NCI-H82 (cell line): Measurements from ENCODE around the gene ATP9B.

ENCODE experiments used
- DNase-seq: peaks from one replicate; lab custom pipeline; 2025; lab: John Stamatoyannopoulos, UW

The ATP9B gene

DNA sequence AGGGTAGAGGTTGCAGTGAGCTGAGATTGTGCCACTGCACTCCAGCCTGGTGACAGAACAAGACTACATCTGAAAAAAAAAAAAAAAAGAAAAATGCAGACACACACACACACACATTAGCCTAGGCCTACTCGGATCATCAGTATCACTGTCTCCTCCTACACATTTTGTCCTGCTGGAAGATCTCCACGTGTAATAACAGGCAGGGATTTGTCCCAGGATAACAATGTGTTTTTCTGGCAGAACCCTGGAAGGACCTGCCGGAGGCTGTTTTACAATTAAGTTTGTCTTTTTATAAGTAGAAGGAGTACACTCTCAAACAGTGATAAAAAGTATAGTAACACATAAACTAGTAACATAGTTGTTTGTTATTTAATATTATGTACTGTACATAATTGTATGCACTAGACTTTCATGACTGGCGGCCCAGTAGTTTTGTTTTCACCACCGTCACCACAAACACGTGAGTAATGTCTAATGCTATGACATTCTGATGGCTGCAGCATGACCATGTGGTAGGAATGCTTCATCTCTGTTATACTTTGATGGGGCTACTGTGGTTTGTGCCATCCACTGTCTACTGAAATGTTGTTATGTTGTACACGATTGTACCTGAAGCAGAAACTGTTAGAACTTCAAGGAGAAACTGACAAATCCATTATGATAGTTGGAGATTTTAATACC, 130.6 kb downstream of the ATP9B start:
- DNase-seq = no peak

DNA sequence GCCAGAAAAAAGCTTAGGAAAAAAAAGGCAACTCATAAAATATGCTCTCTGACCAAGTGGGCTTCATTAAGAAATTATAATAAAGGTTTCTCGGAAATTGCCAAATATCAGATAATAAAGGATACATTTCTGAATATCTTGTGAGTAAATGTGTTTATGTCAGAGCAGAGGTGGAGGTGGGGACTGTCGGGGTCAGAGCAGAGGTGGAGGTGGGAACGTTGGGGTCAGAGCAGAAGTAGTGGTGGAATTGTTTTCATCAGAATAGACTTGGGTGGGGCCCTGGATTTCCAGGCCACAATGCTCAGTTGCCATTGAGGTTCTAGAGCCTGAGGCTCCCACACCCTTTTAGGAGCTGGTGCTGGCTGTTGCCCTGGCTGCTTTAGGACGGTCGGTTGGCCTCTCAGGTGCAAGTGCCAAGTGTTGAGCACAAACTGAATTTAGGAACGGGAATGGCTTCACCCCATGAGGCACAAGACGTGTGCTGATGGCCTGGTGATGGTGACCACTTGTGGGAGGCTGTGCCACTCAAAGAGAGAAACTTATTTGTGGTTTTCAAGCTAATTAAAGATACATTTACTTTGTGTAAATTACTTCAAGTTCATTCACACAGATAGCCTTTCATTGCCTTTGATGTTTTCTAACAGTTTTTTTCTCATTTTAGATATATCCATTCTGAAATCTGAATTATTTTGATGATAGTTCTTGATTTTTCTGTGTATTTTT, 131.5 kb downstream of the ATP9B start:
- peak; percentile 46 for DNase-seq

DNA sequence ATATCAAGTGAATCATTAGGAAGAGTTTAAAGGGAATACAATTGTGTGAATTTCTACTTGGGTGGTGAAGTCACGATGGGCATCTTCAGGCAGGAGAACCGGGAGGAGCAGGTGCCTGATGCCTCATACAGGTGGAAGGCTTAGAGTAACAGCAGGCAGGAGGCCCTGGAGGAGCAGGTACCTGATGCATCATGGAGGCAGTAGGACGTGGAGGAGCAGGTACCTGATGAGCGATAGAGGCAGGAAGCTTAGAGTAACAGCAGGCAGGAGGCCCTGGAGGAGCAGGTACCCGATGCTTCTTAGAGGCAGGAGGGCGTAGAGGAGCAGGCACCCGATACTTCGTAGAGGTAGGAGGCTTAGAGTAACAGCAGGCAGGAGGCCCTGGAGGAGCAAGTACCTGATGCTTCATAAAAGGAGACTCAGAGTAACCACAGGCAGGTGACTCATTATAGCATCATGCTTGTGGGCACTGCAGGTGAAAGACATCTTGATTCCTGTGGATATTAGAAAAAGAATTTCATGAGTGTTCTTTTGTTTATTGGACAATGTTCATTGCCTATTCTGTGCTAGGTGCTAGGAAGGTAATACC, 133.9 kb downstream of the ATP9B start:
- no peak for DNase-seq

DNA sequence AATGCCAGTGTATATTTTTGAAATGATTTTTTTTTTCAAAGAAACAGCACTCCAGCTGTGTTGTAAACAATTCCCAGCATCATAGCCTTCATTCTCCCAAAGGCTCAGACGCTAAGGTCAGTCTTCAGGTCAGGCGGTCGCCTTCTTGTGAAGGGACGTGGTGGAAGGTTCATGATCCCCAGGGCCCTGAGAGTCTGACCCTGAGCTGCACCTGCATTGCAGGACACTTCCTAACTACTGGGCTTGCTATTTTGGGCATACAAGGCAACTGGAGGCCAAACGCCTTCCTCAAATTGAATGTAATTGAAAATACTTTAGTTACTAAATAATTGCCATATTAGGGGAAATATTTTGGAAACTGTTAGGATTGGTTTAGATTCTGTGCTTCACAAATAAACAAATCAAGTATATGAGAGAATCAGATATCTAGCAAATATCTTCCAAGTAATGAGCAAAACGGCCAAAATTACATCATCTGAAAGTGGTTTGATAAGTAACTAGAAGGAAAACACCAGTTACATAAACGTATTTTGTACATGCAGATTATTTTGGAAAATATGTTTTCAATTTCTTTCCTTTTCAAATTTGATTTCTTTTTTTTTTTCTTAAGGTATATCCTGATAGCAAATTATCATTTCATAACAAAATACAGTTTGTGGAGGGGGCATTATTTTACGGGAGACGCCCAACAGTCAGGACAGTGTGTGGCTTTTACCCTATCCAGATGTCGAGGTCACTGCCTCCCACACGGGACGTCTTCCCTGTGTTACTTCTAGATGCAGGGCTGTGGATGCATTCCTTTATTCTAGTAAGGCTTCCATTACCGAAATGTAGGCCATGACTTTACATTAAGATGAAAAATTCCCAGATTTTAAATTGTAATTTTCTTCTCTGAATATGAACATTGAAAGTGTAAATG, 136.0 kb downstream of the ATP9B start:
- no peak for DNase-seq

DNA sequence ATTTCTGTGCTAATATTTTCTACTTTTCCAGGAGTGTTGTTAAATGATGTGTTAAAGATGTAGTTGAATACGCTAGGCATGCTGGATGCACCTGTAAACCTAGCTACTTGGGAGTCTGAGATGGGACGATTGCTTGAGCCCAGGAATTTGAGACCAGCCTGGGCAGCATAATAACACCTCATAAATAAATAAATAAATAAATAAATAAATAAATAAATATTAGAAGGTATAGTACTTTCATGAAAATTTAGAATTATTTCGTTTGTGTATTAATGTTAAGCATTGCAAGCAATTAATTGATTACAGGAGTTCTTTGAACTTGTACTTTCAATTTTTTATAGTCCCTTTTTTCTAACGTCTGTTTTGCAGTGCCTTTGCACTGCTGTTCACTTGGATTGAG, 137.2 kb downstream of the ATP9B start:
- DNase-seq = no peak

DNA sequence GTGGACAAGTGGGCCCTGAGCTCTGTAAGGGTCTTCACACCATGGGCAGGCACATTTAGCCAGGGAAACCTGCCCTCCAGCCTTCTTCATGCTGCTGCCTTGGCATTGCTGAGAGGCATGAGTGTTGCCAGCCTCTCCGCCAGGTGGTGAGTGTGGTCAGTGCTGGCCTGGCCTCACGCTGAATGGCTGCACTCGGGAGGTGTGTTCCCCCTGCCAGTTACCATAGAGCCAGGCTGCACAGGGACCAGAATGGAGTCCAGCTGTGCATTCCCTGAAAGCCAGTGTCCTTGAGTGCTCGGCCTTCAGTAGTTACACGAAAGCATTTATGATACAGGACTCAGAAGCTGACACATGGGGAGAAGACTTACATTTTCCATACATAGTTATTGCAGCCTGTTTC, 139.7 kb downstream of the ATP9B start:
- no peak for DNase-seq

DNA sequence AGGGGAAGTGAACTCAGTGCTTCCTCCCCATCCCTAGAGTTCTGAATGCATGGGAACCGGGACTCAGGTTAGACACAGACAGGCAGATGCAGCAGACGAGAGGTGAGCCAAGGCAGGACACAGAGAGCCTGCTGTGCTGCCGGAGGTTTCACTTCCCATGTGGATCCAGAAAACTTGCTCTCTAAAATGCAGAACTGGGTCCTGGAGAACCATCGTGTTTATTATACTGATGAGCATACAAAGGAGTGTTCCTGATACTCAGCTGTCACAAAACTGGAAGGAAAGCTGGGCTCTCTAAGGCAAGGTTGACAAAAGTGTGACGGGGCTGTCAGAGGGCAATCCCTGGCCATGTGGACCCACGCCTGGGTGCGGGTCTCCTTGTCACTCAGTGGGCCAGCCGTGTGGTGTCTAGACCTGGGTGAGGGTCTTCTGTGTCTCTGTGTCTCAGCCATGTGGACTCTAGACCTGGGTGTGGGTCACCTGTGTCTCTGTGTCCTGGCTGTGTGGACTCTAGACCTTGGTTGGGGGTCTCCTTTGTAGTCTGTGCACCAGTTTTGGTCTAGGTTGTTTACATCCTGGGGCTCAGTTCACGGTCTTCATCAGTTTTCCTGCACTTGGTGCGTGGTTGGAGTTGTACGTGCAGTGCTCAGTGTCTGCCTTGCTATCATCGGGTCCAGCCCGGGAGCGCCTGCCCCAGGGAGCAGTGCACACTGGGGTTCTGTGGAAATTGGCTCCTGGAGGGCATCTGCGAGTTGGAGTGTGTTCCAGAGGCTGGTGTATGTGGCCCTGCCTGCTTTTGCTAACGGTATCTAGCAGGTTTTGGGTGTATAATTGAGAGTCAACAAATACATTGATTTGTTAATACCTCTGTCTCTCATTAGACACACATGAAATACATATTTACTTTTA, 141.1 kb downstream of the ATP9B start:
- no peak for DNase-seq

DNA sequence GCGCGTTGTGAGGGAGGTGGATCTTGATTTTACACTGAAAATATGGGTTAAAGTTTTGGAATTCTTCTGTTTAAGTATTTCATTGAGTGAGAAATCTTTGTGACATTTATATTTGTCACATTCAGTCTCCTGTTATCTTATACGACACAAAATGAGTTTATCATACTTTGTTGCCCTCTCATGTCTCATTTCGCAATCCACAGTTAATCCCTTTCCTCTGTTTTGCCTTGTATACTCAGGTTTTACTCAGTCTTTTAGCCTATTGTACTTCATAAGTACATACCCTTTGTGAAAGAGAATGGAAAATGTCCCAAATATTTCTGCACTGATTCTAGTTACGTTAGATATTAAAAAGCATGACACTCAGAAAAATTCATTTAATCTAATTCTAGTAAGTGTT, 142.7 kb downstream of the ATP9B start:
- no peak for DNase-seq

DNA sequence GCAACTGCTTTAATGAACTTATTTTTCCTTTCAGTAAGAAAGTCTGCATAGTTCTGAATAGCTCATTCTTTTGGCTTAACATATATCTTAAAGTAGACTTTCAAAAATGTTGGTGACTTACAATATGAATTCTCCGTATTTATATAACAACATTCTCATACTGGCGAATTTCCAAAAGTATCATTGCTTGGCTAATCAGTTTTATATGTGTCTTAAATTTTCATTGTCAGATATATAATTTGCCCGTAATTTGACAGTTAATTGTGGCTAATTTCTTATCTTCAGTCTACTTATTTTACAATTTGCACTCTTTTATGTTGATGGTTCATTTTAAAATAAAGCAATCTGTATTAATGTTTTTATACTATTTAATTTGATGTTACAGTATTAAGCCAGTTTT, 144.9 kb downstream of the ATP9B start:
- no peak for DNase-seq

DNA sequence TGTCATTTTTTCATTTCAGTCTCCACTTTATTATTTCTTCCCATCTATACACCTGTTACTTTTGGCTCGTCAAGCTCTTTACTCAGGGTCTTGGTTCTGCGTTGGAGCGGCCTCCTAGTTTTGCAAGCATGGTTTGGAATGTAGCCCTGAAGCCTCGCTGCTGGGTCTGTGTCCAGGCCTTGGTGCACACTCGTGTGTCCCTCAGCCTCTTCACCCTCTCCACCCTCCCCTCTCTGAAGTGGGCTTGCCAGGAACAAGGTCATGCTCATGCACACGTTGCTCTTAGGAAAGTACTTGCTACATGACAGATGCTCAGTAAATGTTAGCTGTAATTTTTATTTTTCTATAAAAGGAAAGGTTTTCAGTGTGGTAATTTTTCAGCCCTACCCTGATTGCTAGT, 147.0 kb downstream of the ATP9B start:
- no peak for DNase-seq

DNA sequence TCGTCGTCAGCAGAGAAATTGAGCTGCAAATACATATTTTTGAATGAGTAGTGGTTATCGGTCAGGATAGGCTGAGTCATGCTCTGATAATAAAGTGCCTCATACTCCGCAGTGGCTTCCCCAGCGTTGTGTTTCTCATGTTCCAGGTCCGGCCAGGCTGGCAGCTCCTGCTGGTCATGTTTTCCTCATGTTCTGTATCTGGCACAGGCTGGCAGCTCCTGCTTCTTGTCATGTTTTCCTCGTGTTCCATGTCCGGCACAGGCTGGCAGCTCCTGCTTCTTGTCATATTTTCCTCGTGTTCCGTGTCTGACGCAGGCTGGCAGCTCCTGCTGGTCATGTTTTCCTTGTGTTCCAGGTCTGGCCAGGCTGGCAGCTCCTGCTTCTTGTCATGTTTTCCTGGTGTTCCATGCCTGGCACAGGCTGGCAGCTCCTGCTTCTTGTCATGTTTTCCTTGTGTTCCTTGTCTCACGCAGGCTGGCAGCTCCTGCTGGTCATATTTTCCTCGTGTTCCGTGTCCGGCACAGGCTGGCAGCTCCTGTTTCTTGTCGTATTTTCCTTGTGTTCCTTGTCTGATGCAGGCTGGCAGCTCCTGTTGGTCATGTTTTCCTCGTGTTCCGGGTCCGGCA, 148.9 kb downstream of the ATP9B start:
- DNase-seq = no peak

DNA sequence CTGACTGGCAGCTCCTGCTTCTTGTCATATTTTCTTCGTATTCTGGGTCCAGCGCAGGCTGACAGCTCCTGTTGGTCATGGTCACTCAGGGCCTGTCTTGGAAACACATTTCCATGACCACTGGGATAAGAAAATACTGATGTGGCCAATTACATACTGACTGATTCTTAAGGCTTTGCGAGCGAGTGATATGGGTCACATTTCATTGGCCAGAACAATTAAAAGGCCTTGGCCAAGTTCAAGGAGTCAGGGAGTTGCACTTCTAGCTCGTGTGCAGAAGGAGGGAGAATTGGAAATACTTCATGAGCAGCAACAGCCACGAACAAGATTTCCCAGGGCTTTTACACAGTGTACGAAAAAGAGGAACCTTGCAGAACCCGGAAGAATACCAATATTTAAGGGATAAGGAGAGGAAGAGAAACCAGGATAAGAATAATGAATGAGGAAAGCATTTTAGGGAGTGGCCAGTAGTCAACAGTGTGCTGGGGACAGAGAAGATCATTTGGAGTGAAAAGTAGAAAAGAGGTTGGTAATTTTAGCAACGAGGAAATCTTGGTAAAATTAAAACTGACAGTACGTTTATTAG, 149.5 kb downstream of the ATP9B start:
- DNase-seq = no peak

DNA sequence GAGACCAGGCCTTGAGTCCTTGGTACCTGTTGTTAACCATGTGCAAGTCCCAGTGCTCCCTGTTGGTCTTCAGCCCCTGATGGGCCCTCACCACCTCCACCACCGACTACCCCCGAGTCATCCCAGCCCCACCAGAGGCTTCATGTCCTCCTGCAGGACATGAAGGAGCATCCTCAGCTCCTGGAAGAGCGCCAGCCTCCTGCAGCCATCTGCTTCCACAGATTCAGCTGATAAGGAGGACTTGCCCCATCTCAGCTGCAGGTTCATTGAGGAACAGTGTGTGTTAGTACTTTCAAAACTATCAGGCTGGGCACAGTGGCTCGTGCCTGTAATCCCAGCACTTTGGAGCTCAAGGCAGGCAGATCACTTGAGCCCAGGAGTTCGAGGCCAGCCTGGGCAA, 151.9 kb downstream of the ATP9B start:
- DNase-seq = peak; percentile 18

DNA sequence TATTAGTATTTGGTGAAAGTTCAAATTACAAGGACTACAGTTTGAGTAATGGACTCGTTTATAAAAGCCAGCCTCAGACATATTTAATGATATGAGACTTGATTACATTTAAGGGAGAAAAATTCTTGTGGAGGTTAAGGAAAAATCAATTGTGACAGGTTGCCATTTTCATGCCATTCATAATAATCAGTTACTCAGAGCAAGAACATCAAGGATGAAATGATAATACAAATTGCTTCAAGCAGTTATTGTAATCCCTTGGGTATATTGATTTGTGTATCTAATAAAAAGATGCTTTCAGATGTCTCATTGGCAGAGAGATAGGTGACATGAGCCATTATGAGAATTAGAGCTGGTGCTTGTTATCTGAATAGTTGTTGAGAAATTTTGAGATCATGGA, 153.6 kb downstream of the ATP9B start:
- DNase-seq = no peak

DNA sequence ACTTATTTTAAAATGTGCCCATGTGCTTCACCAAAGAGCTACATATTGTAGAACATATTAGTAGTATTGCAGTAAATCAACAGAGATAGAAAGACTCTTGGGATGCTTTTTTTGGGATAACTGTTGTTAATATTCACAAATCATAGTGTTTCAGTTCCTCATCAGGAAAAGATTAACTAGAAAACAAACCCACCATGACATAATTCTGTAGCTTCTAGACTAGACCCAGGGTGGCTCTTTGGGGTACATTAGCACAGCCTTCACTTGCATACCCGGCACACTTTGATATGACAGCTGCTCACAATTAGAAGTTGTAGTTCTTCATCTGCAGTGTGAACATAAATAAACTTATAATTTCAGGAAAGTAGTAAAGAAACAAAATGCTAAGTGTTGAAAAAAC, 154.2 kb downstream of the ATP9B start:
- DNase-seq = no peak

DNA sequence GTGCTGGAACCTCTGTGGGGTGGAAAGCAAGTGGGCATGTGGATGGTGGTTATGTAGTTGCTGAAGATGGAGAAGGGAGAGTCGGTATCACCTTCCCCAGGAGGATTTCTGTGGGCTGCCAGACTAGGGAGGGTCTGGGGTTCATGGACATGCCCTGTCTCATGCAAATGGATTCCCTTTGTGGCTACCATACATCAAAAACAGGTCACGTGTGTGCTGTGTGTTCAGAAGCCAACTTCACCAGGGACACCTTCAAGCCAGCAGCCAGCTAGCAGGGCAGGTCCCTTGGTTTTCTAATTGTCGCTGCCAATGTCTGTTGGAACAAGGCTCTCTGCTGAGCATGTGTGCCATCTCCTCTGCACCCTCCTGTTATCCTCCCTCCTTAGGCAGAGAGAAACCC, 155.2 kb downstream of the ATP9B start:
- no peak for DNase-seq

DNA sequence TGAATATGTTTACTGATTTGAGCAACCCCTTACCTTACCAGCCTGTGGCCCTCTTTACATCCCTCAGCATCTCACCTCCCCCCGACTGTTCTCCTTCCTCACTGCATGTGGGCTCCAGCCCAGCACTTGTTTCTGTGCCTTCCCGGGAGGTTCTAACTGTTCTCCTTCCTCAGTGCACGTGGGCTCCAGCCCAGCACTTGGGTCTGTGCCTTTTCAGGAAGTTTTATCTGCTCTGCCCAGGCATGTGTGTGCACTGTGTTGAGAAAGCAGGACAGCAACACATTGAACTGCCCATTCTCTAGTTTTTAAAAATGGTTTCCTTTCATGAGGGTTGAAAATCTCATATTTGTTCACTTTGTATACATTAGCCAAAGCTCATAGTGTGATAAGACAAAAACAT, 158.4 kb downstream of the ATP9B start:
- no peak for DNase-seq

DNA sequence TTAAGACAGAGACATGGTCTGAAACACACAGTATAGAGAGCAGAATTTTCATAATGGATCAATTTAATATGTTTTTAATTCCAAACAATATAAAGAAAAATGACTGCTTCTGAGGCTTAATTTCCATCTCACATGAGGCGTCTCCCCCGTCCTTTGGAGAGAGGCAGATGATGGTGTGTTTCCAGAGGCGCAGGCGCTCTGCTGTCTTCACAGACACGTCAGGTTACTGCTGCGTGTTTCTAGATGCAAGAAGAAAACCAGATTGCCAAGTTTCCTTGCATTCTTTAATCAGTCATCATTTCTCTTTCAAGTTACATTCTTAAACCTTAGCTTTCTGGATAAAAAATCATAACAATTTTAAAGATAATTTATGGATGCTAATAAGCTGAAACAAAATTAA, 160.2 kb downstream of the ATP9B start:
- no peak for DNase-seq

DNA sequence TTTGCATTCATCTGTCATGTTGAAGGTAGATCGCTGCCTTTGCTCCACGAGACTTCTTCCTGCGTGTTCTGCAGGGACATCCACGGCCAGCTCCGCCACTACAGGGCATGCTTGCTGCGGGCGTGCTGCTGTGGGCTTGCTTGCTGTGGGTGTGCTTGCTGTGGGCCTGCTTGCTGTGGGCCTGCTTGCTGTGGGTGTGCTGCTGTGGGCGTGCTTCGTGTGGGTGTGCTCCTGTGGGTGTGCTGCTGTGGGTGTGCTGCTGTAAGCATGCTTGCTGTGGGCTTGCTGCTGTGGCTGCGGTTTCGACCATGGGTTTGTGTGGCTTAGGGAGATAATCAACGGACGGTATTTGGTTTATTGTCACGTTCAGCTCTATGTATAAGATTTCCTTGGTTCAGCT, 165.2 kb downstream of the ATP9B start:
- no peak for DNase-seq

DNA sequence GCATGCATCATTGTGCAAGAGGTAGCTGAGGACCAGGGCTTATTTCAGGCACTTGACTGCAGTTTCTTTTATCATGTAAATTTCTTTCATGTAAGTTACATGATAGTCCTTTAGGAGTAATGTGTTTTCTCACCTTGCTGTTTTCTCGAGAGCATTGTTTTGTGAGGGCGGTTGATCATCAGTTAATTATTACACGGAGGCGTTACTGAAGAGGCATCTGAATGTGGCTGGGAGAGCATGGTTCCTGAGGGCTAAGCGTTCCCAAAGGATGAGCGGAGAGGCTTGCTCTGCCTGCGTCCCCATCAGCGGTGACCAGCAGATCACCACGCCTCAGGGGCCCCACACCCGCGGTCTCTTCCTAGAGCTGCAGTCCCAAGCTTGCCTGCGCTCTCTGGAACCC, 170.4 kb downstream of the ATP9B start:
- no peak for DNase-seq

DNA sequence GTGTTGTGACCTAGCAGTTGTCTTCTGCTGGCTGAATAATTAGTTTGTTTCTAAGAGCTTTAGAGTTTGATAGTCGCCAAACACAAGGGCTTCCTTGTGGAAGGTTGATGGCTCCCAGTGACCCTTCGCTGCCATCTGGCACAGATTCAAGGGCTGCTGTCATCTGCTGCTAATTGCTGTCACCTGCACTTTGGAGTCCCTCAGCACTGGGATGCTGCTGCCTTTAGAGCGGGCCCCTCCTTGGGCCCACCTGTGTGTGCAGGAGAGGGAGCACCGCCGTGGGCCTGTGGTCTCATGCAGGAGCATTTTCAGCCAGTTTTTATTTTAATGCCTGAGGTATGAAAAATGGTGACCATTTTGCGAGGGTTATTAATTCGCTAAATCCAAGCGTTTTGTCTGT, 172.6 kb downstream of the ATP9B start:
- DNase-seq = peak; percentile 31
